ENCODE results near the gene GREM1. TPM values are rescaled to one million over a fixed set of nuclear protein-coding genes. Genes with fewer than 3 reads are reported as not detected.

The GREM1 gene
- total and polyA plus RNA-seq, 2 of the 4 experiments (the other 2 are of a cell fraction): 848 to 852 TPM

DNA sequence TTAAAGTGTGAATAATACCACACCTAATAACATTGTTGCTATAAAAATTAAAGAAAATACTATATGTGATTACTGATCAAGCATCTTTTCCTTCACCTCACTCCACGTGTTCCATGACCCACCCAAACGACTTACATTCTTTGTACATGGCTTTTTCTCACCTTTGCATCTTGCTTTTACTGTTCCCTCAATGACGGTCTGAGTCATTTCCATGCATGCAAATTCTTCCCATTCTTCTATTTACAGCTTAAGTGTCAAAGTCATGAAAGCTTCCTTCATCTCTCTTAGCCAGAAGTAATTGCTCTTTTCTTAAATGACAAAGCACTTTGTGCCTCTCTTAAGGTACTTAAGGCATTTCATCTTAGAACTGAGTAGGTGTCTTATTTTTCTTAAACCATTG lies 64.0 kb downstream of the GREM1 start:
- ChIA-PET CTCF (no interaction called here), POLR2A (ENCODE audit: unreplicated experiment) (interaction anchor here (0.5 kb wide), 1 partner anchor 12 kb away, joined by 3 read pairs; no protein-coding TSS in a partner anchor)
- H2BK20ac ChIP-seq (ENCODE audit: low read depth, low read length): no peak overlapping the region; the same call in 1 of the 2 replicates
- no peak overlapping the region for H2AK5ac ChIP-seq (ENCODE audit: low read depth, low read length)
- H2BK15ac ChIP-seq (ENCODE audit: low read depth, low read length): 0 out of 3 replicates have a peak overlapping the region, but pooled peaks have one; percentile 49
- no peak overlapping the region for H3K56ac ChIP-seq (ENCODE audit: extremely low read depth, insufficient read depth, low read length)
- in situ Hi-C loops (cut with MboI; ENCODE audit: low sequenced_read_pairs): no loop called here
- H3K9me1 ChIP-seq (ENCODE audit: insufficient read depth, low read length): no peaks in the 10 kb centered on the region
- H3K36me3 ChIP-seq (ENCODE audit: control insufficient read depth, insufficient read depth, low read length): no peaks in the 10 kb centered on the region; the same call in 1 of the 2 replicates
- no peak overlapping the region for H3K23ac ChIP-seq (ENCODE audit: low read depth, low read length)
- no peak overlapping the region for H3K4ac ChIP-seq (ENCODE audit: low read depth, low read length)
- H2AK9ac ChIP-seq (replicated peaks; ENCODE audit: low read depth, low read length, poor library complexity): no peak overlapping the region
- dilution Hi-C loops (cut with HindIII; ENCODE audit: low sequenced_read_pairs, unreplicated experiment): no loop called here
- intact Hi-C loops (cut with micrococcal nuclease): no loop called here
- H3K4me2 ChIP-seq (ENCODE audit: low read depth, low read length): no peak overlapping the region
- H3K9me3 ChIP-seq (ENCODE audit: control insufficient read depth, insufficient read depth, low read length): peaks cover 2% of the 10 kb centered on the region; the same call in 1 of the 2 replicates
- TF ChIP-seq, protein P1, sequence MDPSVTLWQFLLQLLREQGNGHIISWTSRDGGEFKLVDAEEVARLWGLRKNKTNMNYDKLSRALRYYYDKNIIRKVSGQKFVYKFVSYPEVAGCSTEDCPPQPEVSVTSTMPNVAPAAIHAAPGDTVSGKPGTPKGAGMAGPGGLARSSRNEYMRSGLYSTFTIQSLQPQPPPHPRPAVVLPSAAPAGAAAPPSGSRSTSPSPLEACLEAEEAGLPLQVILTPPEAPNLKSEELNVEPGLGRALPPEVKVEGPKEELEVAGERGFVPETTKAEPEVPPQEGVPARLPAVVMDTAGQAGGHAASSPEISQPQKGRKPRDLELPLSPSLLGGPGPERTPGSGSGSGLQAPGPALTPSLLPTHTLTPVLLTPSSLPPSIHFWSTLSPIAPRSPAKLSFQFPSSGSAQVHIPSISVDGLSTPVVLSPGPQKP (IDR thresholded peaks at IDR 0.05; ENCODE audit: borderline replicate concordance, low read depth, low read length): no peak
- TF ChIP-seq RFX5 (IDR thresholded peaks at IDR 0.05; ENCODE audit: low read depth, low read length) (no peak), MXI1 (IDR thresholded peaks at IDR 0.05; ENCODE audit: borderline replicate concordance, low read depth, low read length) (no peak), SMC3 (IDR thresholded peaks at IDR 0.05; ENCODE audit: low read depth, low read length) (no peak), POLR2A (IDR thresholded peaks at IDR 0.05; ENCODE audit: low read depth, low read length) (no peak), RCOR1 (IDR thresholded peaks at IDR 0.05; ENCODE audit: insufficient replicate concordance, low read length) (no peak), MAZ (IDR thresholded peaks at IDR 0.05; ENCODE audit: borderline replicate concordance, low read depth, low read length) (no peak), FOS (IDR thresholded peaks at IDR 0.05; ENCODE audit: low read depth, low read length) (no peak), CEBPB (IDR thresholded peaks at IDR 0.05; ENCODE audit: low read depth, low read length) (no peak), BHLHE40 (IDR thresholded peaks at IDR 0.05; ENCODE audit: low read depth, low read length) (no peak), CHD1 (IDR thresholded peaks at IDR 0.05; ENCODE audit: low read depth, low read length) (no peak), RAD21 (IDR thresholded peaks at IDR 0.05; ENCODE audit: low read length) (no peak)
- TF ChIP-seq, protein P2, sequence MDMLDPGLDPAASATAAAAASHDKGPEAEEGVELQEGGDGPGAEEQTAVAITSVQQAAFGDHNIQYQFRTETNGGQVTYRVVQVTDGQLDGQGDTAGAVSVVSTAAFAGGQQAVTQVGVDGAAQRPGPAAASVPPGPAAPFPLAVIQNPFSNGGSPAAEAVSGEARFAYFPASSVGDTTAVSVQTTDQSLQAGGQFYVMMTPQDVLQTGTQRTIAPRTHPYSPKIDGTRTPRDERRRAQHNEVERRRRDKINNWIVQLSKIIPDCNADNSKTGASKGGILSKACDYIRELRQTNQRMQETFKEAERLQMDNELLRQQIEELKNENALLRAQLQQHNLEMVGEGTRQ (IDR thresholded peaks at IDR 0.05; ENCODE audit: low read depth, low read length): no peak
- TF ChIP-seq, protein P3, sequence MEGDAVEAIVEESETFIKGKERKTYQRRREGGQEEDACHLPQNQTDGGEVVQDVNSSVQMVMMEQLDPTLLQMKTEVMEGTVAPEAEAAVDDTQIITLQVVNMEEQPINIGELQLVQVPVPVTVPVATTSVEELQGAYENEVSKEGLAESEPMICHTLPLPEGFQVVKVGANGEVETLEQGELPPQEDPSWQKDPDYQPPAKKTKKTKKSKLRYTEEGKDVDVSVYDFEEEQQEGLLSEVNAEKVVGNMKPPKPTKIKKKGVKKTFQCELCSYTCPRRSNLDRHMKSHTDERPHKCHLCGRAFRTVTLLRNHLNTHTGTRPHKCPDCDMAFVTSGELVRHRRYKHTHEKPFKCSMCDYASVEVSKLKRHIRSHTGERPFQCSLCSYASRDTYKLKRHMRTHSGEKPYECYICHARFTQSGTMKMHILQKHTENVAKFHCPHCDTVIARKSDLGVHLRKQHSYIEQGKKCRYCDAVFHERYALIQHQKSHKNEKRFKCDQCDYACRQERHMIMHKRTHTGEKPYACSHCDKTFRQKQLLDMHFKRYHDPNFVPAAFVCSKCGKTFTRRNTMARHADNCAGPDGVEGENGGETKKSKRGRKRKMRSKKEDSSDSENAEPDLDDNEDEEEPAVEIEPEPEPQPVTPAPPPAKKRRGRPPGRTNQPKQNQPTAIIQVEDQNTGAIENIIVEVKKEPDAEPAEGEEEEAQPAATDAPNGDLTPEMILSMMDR (conservative IDR thresholded peaks at IDR 0.05; ENCODE audit: low read depth, low read length): no peak
- peaks cover 17 to 46% of the 10 kb centered on the region in 2 experiments; a peak in 3 of 4 replicates for H3K79me1 ChIP-seq (ENCODE audit: low read depth in 1 of 2, low read length in 2 of 2)
- no peak overlapping the region for H3K4me3 ChIP-seq (ENCODE audit: insufficient read depth, low read depth, low read length)
- H4K5ac ChIP-seq (ENCODE audit: low read depth, low read length): no peak overlapping the region
- no peaks in the 10 kb centered on the region for H4K20me1 ChIP-seq (ENCODE audit: insufficient read depth, low read length)
- no peak overlapping the region; the same call in 1 of the 2 replicates for H3K18ac ChIP-seq (ENCODE audit: low read depth, low read length)
- peaks cover 3% of the 10 kb centered on the region; the same call in 1 of the 2 replicates for H3K4me1 ChIP-seq (ENCODE audit: control insufficient read depth, insufficient read depth, low read length)
- no peak overlapping the region; the same call in 1 of the 2 replicates for H3K14ac ChIP-seq (replicated peaks; ENCODE audit: low read depth, low read length)
- 0 out of 4 replicates have a peak overlapping the region, but pooled peaks have one; percentile 6 to 22 for H4K8ac ChIP-seq (ENCODE audit: low read depth in 2 of 2, low read length in 2 of 2)
- H2BK120ac ChIP-seq (ENCODE audit: low read depth, low read length): peak overlapping the region; percentile 38; the same call in 1 of the 2 replicates
- H4K91ac ChIP-seq (ENCODE audit: insufficient read depth, low read depth, low read length): no peak overlapping the region
- peak overlapping the region; percentile 5 for H2BK5ac ChIP-seq (ENCODE audit: low read depth, low read length, poor library complexity, severe bottlenecking)
- H3K27ac ChIP-seq (ENCODE audit: insufficient read depth, low read length): no peak overlapping the region
- BruUV-seq (replicated peaks): no TSS peak
- 83% methylated on average over 1 of the region's 3 CpGs; no CpG with 5 or more reads in 1 of the 2 experiments for whole genome bisulfite sequencing, 2 experiments (ENCODE audit: extremely low coverage in 2 of 2, insufficient read length in 1 of 2)
- no peak overlapping the region for H3K9ac ChIP-seq (ENCODE audit: low read depth, low read length)
- H3K27me3 ChIP-seq (ENCODE audit: control insufficient read depth, insufficient read depth, low read length): no peaks in the 10 kb centered on the region
- no peak overlapping the region for H2AFZ ChIP-seq (replicated peaks; ENCODE audit: low read length, poor library complexity)
- DNase-seq (no peak), ATAC-seq (ENCODE audit: low read depth) (no peak)
